HTERT RPE-1 (cell line): ENCODE results near the gene SLC6A19.

ENCODE experiments used
- in situ Hi-C: fragments of 300-500 bp; cut with MboI; formaldehyde crosslinking; loops from 4 replicates; pipeline ENCODE4 v1.14.3; 2020; ENCODE audit warnings: low sequenced_read_pairs

SLC6A19 gene

DNA sequence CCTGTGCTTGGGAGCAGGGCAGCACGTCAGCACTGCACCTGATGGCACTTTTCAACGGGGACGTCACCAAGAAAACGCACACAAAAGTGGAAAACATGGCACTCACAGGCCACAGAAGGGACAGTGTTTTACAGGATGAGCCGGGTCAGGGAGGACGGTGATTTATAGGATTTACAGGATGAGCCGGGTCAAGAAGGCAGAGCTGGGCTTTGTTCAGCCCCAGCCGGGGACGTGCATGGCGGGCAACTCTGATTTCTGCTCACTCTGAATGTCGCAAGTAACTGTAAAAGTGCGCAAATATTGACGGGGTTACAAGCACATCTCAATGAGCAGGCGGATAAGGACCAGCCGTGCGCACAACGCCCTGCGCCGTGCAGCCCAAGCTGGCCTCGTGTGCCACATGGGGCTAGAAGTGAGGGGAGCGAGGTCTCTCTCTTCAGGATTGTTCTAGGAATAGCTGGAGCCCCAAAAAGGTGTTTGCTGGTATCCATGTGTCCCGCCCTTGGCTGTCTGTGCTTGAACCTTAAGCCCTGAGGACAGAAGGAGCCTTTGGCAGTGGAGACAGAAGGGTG lies 40.2 kb downstream of the SLC6A19 start:
- in situ Hi-C loops: no loop called here

DNA sequence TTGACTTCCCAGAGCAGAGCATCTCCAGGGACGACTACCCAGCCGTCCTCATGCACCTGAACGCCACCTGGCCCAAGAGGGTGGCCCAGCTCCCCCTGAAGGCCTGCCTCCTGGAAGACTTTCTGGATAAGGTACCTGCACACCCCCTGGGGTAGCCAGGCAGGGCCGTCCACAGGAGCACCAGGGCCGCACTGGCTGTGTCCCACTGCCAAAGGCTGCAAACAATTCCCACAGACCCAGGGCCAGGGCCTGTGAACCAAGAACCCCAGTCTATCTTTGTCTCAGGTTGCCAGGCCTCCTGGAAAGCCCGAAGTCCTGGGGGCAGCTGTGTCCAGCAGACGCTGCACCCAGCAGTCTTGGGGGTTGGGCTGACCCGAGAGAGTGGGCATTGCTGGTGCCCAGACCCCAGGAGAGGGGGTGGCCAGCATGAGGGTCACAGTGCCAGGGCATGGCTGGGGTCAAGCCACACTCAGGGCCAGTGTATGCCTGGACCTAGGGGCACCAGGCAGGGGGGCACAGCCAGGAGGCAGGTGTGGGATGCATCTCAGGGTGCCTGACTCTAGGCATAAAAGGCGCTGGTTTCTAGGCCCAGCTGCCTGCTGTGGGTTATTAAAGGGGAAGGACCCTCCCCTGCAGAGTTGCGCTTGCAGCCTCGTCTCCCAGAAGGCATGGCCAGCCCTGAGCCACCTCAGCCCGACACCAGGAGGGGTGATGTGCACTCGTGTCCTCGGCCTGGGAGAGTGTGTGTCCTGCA lies 41.5 kb downstream of the SLC6A19 start:
- in situ Hi-C loops: no loop called here

DNA sequence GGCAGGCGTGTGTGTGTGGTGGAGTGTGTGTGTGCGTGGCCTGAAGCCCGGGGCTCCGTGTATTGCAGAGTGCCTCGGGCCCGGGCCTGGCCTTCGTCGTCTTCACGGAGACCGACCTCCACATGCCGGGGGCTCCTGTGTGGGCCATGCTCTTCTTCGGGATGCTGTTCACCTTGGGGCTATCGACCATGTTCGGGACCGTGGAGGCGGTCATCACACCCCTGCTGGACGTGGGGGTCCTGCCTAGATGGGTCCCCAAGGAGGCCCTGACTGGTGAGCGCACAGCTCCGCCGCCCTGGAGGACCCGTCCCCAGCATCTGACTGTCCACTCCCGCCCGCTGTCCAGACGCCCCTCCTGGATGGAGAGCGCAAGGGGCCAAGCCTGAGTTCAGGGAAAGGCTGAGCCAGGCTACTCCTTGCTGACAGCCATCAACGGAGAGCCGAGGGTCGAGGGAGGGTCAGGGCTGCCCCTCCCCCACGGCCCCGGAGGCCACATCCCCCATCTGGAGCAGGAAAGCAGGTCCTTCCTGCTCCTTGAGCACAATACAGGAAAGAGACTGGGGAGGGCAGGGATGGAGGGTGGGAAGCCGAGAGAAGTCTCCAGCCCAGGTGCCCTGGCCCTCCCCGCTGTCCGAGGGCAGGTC lies 42.2 kb downstream of the SLC6A19 start:
- in situ Hi-C loops: no loop called here

DNA sequence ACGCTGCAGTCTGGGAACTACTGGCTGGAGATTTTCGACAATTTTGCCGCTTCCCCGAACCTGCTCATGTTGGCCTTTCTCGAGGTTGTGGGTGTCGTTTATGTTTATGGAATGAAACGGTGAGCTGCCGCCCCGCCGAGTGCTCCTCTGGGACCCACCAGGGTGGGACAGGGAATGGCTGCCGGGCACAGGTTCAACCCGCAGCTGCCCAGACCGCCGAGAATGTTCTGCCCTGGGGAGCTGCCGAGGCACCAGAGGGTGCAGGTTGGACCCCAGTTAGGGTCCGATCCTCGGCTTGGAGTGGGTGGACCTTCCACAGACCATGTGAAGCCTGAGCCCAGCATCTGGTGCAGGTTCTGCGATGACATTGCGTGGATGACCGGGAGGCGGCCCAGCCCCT lies 42.9 kb downstream of the SLC6A19 start:
- in situ Hi-C loops: no loop called here

DNA sequence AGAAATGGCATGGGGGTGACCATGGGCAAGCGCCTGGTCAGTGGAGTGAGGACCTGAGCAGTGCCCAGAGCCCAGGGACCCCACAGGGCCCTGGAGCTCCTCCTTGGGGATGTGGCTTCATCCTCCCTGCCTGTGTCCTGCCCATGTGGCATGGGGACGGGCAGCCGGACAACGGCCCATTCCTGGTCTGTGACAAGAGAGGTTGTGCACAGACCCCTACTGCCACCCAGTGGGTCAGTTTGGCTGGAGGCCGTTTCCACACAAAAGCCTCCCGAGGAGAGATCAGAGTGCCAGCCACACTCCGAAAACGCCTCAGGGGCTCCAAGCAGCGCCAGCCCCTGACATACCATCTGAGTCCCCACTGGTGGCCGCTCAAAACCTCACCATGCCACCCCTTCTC lies 43.6 kb downstream of the SLC6A19 start:
- in situ Hi-C loops: no loop called here

DNA sequence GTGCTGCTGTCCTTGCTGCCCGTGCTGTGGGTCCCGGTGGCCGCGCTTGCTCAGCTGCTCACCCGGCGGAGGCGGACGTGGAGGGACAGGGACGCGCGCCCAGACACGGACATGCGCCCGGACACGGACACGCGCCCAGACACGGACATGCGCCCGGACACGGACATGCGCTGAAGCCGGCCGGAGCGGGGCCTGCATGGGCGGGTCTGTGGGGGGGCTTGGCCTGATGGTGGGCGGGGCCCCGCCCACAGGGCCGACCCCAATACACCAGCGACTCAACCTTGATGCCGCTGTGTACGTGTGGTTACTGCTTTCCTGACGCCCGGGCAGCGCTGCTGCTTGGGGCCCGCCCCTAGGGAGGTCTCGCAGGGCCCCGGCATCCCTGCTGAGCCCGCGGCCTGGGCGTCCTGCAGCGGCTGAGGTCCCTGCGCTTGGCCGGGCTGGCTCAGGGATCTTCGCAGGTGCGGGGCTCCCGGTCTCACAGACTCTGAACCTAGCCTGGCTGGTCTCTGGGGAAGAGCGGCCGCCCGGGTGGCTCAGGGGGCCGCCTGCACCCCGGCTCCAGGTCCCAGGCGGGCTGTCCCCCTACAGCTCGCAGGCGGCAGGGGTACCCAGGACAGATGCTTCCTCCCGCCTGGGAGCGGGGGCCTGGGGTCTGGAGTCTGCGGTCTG lies 44.6 kb downstream of the SLC6A19 start:
- in situ Hi-C loops: no loop called here

DNA sequence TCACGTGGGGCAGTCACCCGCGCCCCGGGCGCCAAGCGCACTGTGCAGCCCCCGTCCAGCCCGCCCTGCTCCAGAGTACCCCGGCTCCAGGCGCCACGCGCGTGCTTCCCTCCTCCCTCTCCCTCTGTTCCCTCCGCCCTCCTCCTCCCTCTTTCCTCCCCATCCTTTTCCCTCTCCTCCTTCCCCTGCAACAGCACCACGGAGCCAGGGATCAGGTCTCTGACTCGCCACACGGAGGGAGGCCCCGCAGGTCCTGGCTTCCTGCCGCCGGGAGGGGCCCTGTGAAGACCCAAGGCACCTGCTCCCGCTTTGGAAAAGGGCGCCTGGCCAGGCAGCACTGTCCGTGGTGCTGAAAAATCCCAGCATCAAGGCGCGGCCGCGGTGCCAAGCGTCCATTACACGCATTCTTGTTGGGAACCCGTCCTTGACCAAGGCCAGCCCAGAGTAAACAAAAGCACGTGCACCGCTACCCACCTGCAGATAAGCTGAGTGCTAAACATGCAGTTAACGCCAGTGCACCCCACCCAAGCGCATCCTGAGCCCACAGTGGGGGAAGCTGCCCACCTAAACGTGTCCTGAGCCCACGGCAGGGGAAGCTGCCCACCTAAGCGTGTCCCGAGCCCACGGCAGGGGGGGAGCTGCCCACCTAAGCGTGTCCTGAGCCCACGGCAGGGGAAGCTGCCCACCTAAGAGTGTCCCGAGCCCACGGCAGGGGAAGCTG lies 45.5 kb downstream of the SLC6A19 start:
- in situ Hi-C loops: no loop called here

DNA sequence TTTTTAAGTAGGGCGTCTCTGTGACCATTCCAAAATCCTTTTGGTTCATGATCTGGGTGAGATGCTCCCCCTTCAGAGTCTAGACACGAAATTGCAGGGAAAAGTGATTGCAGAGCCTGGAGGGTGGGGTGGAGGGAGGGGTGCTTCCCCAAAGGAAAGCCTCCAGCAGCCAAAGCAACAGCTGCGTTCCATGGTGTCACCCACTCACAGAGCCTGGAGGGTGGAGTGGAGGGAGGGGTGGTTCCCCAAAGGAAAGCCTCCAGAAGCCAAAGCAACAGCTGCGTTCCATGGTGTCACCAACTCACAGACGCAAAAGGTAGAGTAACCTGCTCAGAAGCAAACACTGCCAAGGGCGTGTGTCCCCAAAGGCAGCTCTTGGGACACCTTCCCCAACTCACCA lies 46.4 kb downstream of the SLC6A19 start:
- in situ Hi-C loops: no loop called here

DNA sequence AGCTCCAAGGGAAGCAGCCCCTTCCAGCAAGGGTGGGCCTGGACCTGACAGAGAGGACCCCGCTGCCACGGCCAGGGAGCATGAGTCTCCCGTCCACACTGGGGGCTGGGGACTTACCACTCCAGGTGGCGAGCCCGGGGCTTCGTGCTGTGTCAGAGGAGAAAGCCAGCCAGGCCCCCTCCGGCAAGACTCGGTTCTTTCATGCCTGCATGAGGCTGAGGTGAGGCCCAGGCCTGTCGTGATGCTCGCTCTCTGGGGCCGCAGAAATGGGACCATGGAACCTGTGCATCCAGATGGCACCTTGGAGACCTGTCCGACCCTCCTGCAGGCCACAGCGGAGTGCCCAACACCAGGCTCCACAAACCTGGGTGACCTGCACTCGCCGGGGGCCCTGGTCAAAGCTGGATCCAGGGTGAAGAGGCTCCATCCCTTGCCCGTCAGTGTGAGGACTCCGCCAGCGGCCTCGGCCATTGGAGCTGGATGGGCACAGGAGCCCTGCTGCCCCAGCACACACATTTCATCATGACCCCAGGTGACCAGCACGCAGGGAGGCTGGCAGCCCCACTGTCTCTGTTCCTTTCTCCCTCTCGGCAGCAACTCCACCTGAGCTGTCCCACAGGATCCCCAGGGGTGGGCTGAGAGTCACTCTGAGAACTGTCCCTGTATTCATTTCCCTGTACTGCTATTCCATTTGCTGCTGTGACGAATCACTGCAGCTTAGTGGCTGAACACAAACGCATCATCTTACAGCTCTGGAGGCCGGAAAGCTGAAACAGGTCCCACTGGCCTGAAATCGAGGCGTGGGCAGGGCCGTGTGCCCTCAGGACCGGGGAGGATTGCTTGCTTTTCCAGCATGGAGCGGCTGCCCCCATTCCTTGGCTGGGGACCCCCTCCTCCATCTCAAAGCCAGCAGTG lies 48.2 kb downstream of the SLC6A19 start:
- in situ Hi-C loops: no loop called here

DNA sequence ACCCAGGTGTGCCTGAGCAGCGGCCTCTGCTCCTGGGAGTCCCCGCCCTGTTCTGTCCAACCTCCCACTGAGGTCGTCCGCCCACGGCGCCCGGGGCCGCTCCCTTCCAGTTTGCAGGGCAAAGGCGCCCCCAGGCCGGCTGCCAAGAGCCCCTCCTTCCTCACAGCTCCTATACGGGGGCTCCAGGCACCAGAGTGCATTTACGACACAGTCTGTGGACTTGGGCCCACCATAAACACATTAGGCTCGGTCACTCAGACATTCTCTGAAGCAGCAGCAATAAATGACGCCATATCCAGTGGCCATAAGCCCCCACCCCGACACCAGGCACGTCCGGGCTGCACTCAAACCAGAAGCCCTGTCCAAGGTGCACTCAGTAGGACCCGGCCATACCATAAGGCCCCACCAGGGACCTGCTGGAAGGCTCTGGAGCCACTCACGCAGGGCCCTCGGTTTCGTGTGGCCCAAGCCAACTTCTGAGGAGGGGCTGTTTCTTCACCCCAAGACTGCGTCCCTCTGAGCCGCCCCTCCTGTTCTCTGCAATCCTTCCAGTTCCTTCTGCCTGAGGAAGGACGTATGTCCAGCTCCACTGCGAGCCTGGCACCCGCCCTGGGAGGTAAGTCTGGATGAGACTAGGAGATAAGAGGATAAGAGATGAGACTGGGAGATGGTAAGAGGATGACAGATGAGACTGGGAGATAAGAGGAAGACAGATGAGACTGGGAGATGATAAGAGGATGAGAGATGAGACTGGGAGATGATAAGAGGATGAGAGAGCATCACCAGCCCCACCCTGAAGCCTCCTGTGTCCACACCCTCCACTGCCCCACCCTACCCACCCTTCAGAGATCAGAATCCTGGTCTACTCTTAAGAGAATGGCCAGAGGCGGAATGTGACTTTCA lies 50.5 kb downstream of the SLC6A19 start:
- in situ Hi-C loops: no loop called here

DNA sequence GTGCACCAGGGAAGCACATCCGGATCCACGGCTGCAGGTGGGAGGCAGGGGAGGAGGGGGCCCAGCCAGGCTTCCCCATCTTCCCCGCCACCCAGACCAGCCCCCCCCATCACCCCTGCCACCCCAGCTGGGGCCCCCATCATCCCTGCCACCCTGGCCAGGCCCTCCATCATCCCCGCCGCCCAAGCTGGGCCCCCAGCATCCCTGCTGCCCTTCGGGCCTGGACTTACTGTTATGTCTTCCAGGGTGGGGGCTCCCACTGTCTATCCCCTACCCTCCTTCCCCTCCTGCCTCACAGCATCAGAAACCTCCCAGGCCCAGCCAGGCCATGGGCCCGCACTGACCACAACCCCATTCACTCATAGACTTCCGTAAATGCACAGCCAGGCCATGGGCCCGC lies 51.3 kb downstream of the SLC6A19 start:
- in situ Hi-C loops: no loop called here

DNA sequence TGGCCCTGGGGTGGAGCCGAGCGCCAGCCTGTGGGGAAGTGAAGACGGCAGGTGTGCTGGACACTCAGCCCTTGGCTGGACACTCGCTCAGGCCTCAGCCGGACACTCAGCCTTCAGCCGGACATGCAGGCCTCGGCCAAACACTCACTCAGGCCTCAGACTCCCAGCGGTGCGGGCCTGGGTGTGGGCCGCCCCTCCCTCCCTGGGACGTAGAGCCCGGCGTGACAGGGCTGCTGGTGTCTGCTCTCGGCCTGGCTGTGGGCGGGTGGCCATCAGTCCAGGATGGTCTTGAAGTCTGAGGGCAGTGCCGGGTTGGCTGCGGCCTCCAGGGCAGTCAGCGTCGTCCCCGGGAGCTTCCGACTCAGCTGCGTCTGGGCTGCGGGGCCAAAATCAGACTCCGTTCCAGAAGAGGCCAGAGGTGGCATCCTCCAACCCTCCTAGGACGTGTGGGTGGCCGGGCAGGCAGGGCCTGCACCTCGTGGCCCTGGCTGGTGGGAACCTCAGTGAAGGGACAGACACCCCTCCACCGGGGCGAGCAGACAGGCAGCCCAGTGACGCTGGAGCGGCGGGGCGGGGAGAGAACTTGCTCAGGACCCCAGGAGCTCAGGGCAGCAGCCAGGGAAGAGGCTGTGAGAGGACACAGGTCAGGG lies 52.2 kb downstream of the SLC6A19 start:
- in situ Hi-C loops: no loop called here

DNA sequence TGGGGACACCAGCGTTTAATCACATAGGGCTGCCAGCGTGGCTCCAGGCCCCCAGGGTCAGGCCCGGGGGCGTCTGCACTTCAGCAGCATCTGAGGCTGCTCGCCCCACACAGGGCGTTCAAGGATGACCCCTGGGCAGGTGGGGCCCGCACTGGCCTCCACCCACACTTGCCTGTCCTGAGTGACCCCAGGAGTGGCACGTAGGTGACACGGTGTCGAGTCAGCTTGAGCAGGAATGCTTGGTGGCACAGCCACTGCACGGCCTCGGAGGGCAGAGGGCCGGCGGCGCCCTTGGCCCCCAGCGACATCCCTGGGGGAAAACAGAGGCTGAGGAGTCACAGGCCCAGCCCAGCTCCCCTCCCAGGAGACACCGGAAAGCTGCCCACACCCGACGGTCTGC lies 52.8 kb downstream of the SLC6A19 start:
- in situ Hi-C loops: no loop called here

DNA sequence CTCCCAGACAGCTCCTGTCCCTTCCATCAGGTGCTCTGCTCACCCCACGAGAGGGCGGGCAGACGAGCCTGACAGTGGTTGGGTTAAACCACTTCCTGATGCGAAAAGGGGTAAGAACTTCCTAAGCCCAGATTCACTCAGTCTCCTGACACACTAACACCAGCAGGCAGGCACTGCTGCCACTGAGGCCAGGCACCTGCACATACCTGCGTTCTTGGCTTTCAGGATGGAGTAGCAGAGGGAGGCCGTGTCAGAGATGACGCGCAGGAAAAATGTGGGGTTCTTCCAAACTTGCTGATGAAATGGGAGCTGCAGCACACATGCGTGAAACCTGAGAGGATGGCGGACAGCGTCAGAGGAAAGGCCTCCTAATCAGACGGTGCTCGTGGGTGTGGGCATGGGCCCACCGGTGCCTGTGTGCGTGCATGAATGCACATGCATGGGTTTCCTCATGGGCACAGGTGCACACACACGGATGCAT lies 53.7 kb downstream of the SLC6A19 start:
- in situ Hi-C loops: no loop called here

DNA sequence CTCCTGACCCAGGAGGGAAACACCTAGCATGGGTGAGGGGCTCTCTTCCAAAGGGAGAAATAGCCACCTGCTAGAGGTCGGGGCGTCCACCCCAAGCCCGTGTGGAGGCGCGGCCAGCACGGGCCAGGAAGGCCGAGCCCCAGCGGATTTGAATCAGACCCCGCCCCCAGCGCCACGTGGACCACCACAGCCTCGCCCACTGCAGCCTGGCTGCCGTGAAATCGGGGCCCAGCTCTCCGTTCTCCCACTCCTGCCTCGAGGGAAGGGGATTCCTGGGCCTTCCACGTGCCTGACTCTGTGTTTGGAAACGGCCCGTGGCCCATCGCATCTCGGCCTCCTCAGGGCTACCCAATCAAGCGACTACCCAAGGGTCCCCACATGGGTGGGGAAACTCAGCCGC lies 55.4 kb downstream of the SLC6A19 start:
- in situ Hi-C loops: no loop called here

DNA sequence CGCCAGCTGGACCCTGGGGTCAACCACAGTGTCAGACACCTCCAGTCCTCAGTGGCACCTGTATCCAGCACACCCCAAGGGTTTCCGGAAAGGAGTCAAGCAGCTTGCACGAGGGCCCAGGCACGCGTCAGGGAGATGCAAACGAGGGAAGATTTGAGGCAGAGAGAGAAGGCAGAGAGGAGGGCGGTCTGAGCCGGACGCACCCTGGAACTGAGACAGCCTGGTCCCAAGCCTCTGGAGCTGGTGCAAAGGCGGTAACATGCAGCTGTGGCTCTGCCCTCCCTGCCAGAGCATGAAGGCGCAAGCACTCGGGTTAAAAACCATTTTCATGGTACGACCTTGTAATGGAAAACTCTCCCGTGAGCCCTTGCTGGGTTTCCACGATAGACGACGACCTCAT lies 56.0 kb downstream of the SLC6A19 start:
- in situ Hi-C loops: no loop called here

DNA sequence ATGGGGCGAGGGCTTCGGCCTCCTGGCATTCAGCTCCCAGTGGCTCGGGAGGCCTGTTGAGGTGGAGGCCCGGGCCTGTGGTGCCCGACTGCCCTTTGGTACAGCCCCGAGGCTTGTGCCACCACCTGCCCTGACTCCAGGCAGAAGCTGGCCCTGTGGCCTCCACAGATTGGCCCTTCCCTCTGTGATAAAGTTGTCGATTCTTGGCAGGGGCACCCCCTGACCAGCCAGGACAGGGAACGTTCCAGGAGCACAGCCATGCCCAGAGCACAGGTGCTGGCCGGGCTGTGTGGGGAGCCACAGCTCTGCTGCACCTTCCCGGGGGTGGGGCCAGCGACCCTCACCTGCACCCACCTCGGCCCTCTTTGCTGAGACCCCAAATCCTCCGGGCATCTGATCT lies 56.4 kb downstream of the SLC6A19 start:
- in situ Hi-C loops: no loop called here

DNA sequence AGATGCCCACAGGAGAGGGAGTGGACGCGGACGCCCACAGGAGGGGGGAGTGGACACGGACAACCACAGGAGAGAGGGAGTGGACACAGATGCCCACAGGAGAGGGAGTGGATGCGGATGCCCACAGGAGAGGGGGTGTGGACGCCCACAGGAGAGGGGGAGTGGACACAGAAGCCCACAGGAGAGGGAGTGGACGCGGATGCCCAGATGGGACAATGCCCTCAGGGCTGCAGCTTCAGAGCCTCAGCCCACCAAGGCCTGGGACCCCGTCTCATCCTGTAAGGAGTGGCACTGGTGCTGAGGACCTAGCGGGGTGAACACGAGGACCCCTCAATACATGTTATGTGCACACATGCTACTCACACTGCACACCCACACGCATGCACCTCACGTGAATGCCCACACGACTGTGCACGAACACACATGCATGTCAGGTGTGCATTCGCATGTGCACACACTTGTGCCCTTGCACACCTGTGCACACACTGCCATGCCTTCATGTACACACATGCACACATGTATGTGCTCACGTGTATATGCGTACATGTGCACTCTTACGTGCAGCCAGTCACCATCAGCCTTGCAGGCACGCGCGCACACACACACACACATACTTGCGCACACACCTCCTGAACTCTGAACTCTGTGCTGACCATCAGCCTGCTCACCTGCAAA lies 58.5 kb downstream of the SLC6A19 start:
- in situ Hi-C loops: no loop called here
